ENCODE results near the gene KIF13A.
A peak's percentile ranks its signal among the peaks of the same experiment; 100 is the strongest.

KIF13A gene

GRCh38 chr6:17874753-17875152 lies 112.7 kb downstream of the KIF13A start:
- Histone ChIP-seq H3K9me3 (replicated peaks; ENCODE audit: low read length) (no peaks in the 10 kb centered on the region), H3K36me3 (ENCODE audit: insufficient read depth, low read length) (no peaks in the 10 kb centered on the region), H3K27me3 (ENCODE audit: control insufficient read depth, insufficient read depth, low read length) (no peaks in the 10 kb centered on the region), H3K4me3 (ENCODE audit: low read length) (no peak overlapping the region), H3K4me2 (ENCODE audit: low read length) (no peak overlapping the region), H3K9ac (ENCODE audit: low read depth, low read length) (no peak overlapping the region), H3K4me1 (ENCODE audit: control insufficient read depth, insufficient read depth, low read length) (peaks cover 54% of the 10 kb centered on the region)

DNA sequence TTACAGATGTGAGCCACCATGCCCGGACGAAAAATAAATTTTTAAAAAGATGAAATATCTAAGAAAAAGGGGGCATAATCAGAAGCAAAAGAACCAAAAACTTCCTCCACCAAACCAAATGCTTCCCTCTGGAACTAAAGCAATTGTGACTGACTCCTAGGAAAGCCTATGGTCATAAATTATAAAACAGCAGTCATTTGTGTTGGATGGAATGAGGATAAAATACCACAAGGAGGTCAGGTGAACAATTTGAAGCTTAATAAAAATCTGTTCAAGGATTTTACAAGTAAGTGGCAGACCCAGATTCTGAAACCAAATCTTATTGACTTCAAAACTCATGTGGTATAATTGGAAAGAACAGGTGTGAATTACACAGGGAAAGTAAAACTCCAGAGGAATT lies 114.5 kb downstream of the KIF13A start:
- Histone ChIP-seq H3K36me3 (ENCODE audit: insufficient read depth, low read length) (no peaks in the 10 kb centered on the region), H3K9ac (ENCODE audit: low read depth, low read length) (no peak overlapping the region), H3K27me3 (ENCODE audit: control insufficient read depth, insufficient read depth, low read length) (no peaks in the 10 kb centered on the region), H3K9me3 (replicated peaks; ENCODE audit: low read length) (no peaks in the 10 kb centered on the region), H3K4me1 (ENCODE audit: control insufficient read depth, insufficient read depth, low read length) (peaks cover 53% of the 10 kb centered on the region), H3K4me2 (ENCODE audit: low read length) (no peak overlapping the region), H3K4me3 (ENCODE audit: low read length) (no peak overlapping the region)

GRCh38 chr6:17871836-17872235 lies 115.6 kb downstream of the KIF13A start:
- H3K4me2 ChIP-seq (ENCODE audit: low read length), result no peak overlapping the region
- no peak overlapping the region for H3K4me3 ChIP-seq (ENCODE audit: low read length)
- no peaks in the 10 kb centered on the region for H3K36me3 ChIP-seq (ENCODE audit: insufficient read depth, low read length)
- no peaks in the 10 kb centered on the region for H3K27me3 ChIP-seq (ENCODE audit: control insufficient read depth, insufficient read depth, low read length)
- no peak overlapping the region for H3K9ac ChIP-seq (ENCODE audit: low read depth, low read length)
- H3K4me1 ChIP-seq (ENCODE audit: control insufficient read depth, insufficient read depth, low read length), result peaks cover 54% of the 10 kb centered on the region
- H3K9me3 ChIP-seq (replicated peaks; ENCODE audit: low read length), result no peaks in the 10 kb centered on the region

- Histone ChIP-seq H3K36me3 (ENCODE audit: insufficient read depth, low read length) (no peaks in the 10 kb centered on the region), H3K4me2 (ENCODE audit: low read length) (no peak overlapping the region), H3K4me3 (ENCODE audit: low read length) (no peak overlapping the region), H3K4me1 (ENCODE audit: control insufficient read depth, insufficient read depth, low read length) (peaks cover 54% of the 10 kb centered on the region), H3K9ac (ENCODE audit: low read depth, low read length) (no peak overlapping the region), H3K27me3 (ENCODE audit: control insufficient read depth, insufficient read depth, low read length) (no peaks in the 10 kb centered on the region), H3K9me3 (replicated peaks; ENCODE audit: low read length) (no peaks in the 10 kb centered on the region)
Measured at GRCh38 chr6:17871189-17871519, 116.3 kb downstream of the KIF13A start.

DNA sequence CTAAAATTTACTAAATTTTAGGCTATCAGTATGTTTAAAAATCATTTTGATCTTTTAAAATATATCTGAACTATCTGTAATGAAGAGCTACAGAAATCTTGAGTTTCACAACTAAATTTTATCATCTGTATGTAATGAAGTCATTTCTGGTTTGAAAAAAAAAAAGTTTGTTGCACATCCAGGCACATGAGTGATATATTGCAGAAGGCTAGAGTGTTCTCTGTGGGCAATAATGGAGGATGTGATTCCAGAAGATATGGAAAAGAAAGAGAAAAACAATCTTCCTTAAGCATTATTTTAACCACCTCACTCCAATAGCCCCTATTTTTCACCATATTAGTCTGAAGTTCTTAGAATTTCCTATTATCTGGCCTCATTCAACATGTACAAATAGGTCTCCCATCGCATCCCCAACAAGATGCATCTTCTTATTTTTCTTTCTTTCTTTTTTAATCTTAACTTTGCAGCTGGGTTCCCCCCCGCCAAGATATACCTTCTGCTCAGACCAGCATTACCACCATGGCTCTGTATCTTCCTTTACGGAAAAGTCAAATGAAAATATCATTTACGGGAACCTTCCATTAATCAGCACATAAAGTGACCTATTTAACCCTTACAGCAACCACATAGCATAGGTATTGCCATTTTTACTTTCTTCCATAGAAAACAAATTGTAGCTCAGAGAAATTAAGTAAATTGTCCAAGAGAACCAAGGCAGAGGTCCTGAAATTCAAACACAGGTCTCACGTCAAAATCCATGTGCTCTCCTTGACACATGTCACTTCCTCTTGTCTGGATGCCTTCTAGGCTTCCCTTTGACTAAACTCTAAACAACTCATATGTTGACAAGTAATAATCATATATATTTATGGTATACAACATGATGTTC lies 116.9 kb downstream of the KIF13A start:
- H3K27me3 ChIP-seq (ENCODE audit: control insufficient read depth, insufficient read depth, low read length), result no peaks in the 10 kb centered on the region
- H3K9ac ChIP-seq (ENCODE audit: low read depth, low read length), result no peak overlapping the region
- no peaks in the 10 kb centered on the region for H3K36me3 ChIP-seq (ENCODE audit: insufficient read depth, low read length)
- H3K9me3 ChIP-seq (replicated peaks; ENCODE audit: low read length), result no peaks in the 10 kb centered on the region
- no peak overlapping the region for H3K4me2 ChIP-seq (ENCODE audit: low read length)
- H3K4me3 ChIP-seq (ENCODE audit: low read length), result no peak overlapping the region
- H3K4me1 ChIP-seq (ENCODE audit: control insufficient read depth, insufficient read depth, low read length), result peaks cover 53% of the 10 kb centered on the region

GRCh38 chr6:17869753-17870050 lies 117.7 kb downstream of the KIF13A start:
- Histone ChIP-seq H3K27me3 (ENCODE audit: control insufficient read depth, insufficient read depth, low read length) (no peaks in the 10 kb centered on the region), H3K36me3 (ENCODE audit: insufficient read depth, low read length) (no peaks in the 10 kb centered on the region), H3K9me3 (replicated peaks; ENCODE audit: low read length) (no peaks in the 10 kb centered on the region), H3K4me2 (ENCODE audit: low read length) (no peak overlapping the region), H3K9ac (ENCODE audit: low read depth, low read length) (peak overlapping the region; percentile 19), H3K4me3 (ENCODE audit: low read length) (no peak overlapping the region), H3K4me1 (ENCODE audit: control insufficient read depth, insufficient read depth, low read length) (peaks cover 61% of the 10 kb centered on the region)

DNA sequence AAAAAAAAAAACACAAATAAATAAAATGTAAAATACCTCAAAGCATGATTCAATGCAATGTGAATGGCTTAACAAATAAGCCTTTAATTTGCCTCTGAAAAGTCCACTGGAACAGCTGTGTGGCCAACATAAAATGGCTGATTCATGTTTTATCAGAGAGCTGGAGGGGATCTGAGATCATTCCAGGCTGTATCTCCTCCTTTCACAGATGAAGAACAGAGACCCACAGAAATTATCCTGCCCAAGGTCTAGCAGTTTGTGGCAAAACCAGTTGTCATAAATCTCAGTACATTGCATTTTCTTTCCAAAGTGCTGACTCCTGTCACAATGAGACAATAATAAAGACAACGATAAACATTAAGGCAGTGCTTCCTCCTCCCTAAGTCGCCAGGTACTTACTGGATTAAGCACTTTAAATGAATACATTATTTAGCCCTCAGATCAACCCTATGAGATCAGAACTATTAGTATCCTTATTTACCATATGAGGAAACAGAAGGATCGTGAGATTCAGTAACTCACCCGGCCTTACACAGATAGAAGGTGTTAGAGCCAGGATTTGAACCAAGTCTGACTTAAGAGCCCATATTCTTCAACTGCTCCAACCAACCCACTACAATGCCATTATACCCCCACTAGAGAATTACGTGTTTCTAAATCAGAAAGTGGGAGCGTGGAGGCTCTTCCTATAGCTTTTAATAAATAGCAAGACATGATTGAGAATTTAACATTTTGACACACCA lies 118.3 kb downstream of the KIF13A start:
- H3K4me3 ChIP-seq (ENCODE audit: low read length), result no peak overlapping the region
- no peaks in the 10 kb centered on the region for H3K9me3 ChIP-seq (replicated peaks; ENCODE audit: low read length)
- peaks cover 66% of the 10 kb centered on the region for H3K4me1 ChIP-seq (ENCODE audit: control insufficient read depth, insufficient read depth, low read length)
- no peaks in the 10 kb centered on the region for H3K27me3 ChIP-seq (ENCODE audit: control insufficient read depth, insufficient read depth, low read length)
- peak overlapping the region; percentile 19 for H3K9ac ChIP-seq (ENCODE audit: low read depth, low read length)
- peak overlapping the region; percentile 9 for H3K4me2 ChIP-seq (ENCODE audit: low read length)
- no peaks in the 10 kb centered on the region for H3K36me3 ChIP-seq (ENCODE audit: insufficient read depth, low read length)

GRCh38 chr6:17867880-17868279 lies 119.6 kb downstream of the KIF13A start:
- no peaks in the 10 kb centered on the region for H3K9me3 ChIP-seq (replicated peaks; ENCODE audit: low read length)
- H3K4me1 ChIP-seq (ENCODE audit: control insufficient read depth, insufficient read depth, low read length), result peaks cover 79% of the 10 kb centered on the region
- no peaks in the 10 kb centered on the region for H3K27me3 ChIP-seq (ENCODE audit: control insufficient read depth, insufficient read depth, low read length)
- H3K36me3 ChIP-seq (ENCODE audit: insufficient read depth, low read length), result no peaks in the 10 kb centered on the region
- H3K9ac ChIP-seq (ENCODE audit: low read depth, low read length), result peak overlapping the region; percentile 55
- H3K4me2 ChIP-seq (ENCODE audit: low read length), result peak overlapping the region; percentile 51
- H3K4me3 ChIP-seq (ENCODE audit: low read length), result no peak overlapping the region

DNA sequence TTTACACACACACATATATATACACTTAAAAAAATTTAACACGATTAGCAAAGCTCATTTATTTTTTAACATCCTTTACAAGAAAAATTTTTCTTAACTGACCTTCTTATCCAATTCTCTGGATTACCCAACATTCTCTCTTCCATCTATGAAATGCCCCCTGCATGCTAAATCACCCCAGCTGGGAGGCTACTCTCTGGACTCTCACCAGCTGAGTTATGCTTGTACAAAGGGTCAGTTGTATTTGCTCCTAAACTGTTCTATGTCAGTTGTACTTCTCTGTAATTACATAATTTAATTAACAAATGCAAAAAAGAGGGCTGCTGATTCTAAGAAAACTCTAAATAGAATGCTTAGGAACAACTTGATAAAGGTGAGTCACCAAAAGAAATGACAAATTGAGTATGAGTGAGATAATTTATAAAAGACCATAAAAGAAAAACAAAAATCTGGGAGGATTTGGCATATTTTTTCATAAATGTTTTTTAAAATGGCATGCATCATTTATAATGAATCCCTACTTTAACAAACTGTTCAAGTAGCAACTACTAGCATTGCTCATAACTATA lies 120.5 kb downstream of the KIF13A start:
- Histone ChIP-seq H3K36me3 (ENCODE audit: insufficient read depth, low read length) (no peaks in the 10 kb centered on the region), H3K9me3 (replicated peaks; ENCODE audit: low read length) (no peaks in the 10 kb centered on the region), H3K9ac (ENCODE audit: low read depth, low read length) (no peak overlapping the region), H3K27me3 (ENCODE audit: control insufficient read depth, insufficient read depth, low read length) (no peaks in the 10 kb centered on the region), H3K4me2 (ENCODE audit: low read length) (peak overlapping the region; percentile 51), H3K4me3 (ENCODE audit: low read length) (no peak overlapping the region), H3K4me1 (ENCODE audit: control insufficient read depth, insufficient read depth, low read length) (peaks cover 76% of the 10 kb centered on the region)

DNA sequence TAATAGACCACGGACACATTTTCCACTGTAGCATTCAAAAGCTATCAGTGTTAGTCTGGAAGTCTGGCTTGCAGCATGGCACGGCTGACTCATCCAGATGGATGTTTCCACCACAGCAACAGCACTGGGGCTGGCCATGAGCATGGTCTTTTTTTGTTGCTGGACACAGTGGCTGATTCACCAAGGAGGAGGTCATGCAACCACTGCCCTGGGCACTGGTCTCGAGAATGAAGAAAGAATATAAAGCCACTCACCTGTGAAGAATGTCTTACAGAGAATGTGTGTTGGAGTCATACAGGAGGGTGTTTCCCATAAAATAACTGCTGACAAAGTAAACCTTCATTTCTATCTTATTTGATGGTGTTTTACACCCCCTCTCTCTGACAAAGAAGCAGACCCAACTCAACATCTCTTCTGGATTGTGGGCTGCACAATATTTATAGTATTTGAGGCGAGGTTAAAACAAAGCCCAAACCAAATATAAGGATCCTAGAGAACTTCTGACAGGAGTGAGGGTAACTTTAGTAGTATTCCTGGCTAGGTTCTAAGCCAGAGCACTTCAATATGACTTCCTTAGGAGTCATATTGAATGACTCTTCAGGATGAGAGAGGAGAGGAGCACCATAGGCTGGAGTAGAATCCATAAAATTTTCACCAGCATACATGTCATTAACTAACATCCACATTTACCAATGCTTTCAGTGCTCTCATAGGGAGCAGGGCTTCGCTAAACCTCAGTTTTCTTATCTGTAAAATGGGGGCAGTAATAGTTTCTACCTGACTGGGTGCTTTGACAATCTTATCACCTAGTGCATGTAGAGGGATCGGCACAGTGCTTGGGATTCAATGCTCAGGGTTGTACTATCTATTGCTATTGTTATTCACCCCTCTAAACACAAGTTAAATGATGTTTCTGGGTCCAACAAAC lies 121.4 kb downstream of the KIF13A start:
- Histone ChIP-seq H3K4me2 (ENCODE audit: low read length) (peak overlapping the region; percentile 45), H3K27me3 (ENCODE audit: control insufficient read depth, insufficient read depth, low read length) (no peaks in the 10 kb centered on the region), H3K4me3 (ENCODE audit: low read length) (no peak overlapping the region), H3K4me1 (ENCODE audit: control insufficient read depth, insufficient read depth, low read length) (peaks cover 68% of the 10 kb centered on the region), H3K9me3 (replicated peaks; ENCODE audit: low read length) (no peaks in the 10 kb centered on the region), H3K9ac (ENCODE audit: low read depth, low read length) (peak overlapping the region; percentile 67), H3K36me3 (ENCODE audit: insufficient read depth, low read length) (no peaks in the 10 kb centered on the region)

GRCh38 chr6:17865243-17865642 lies 122.2 kb downstream of the KIF13A start:
- H3K9ac ChIP-seq (ENCODE audit: low read depth, low read length), result peak overlapping the region; percentile 67
- no peaks in the 10 kb centered on the region for H3K27me3 ChIP-seq (ENCODE audit: control insufficient read depth, insufficient read depth, low read length)
- H3K4me3 ChIP-seq (ENCODE audit: low read length), result no peak overlapping the region
- H3K36me3 ChIP-seq (ENCODE audit: insufficient read depth, low read length), result no peaks in the 10 kb centered on the region
- H3K9me3 ChIP-seq (replicated peaks; ENCODE audit: low read length), result no peaks in the 10 kb centered on the region
- H3K4me1 ChIP-seq (ENCODE audit: control insufficient read depth, insufficient read depth, low read length), result peaks cover 68% of the 10 kb centered on the region
- peak overlapping the region; percentile 45 for H3K4me2 ChIP-seq (ENCODE audit: low read length)
